Endodermal cell (in vitro differentiated cells): ENCODE results near the gene BCAS2. TPM values are rescaled to one million over a fixed set of nuclear protein-coding genes. Genes with fewer than 3 reads are reported as not detected.

ENCODE experiments used
- DNase-seq: peaks from one replicate; pipeline ENCODE4 v3.0.0-alpha.2; 2017
- H3K27ac ChIP-seq: 2 replicates; pipeline ENCODE4 v1.5.1; 2013; ENCODE audit warnings: mild to moderate bottlenecking, low read depth, low read length, moderate library complexity
- H3K27me3 ChIP-seq: 2 replicates; pipeline ENCODE4 v1.6.1; 2013; ENCODE audit warnings: mild to moderate bottlenecking, low read length, moderate library complexity; ENCODE audit not compliant: insufficient read depth, control insufficient read depth, poor library complexity, severe bottlenecking
- H3K36me3 ChIP-seq: 2 replicates; pipeline ENCODE4 v1.7.0; 2013; ENCODE audit warnings: mild to moderate bottlenecking, low read length, moderate library complexity; ENCODE audit not compliant: control insufficient read depth, insufficient read depth
- H3K4me1 ChIP-seq: one replicate; pipeline ENCODE4 v1.7.0; 2013; ENCODE audit warnings: low read length; ENCODE audit not compliant: control insufficient read depth, insufficient read depth
- H3K4me3 ChIP-seq: 2 replicates; pipeline ENCODE4 v1.5.1; 2013; ENCODE audit warnings: mild to moderate bottlenecking, low read length, moderate library complexity
- H3K9ac ChIP-seq: 2 replicates; pipeline ENCODE4 v1.6.1; 2013; ENCODE audit warnings: mild to moderate bottlenecking, low read length, moderate library complexity; ENCODE audit not compliant: poor library complexity, severe bottlenecking; ENCODE audit errors: extremely low read depth
- H3K9me3 ChIP-seq: 2 replicates; pipeline ENCODE4 v1.6.1; 2013; ENCODE audit warnings: mild to moderate bottlenecking, low read length, moderate library complexity; ENCODE audit not compliant: control insufficient read depth
- H3K27ac Mint-ChIP-seq: 2 replicates; pipeline ENCODE4 v1.8.0; 2020; ENCODE audit warnings: mixed read lengths
- H3K27me3 Mint-ChIP-seq: 2 replicates; pipeline ENCODE4 v1.8.0; 2021; ENCODE audit warnings: mild to moderate bottlenecking, mixed read lengths; ENCODE audit not compliant: insufficient read depth
- H3K36me3 Mint-ChIP-seq: 2 replicates; pipeline ENCODE4 v1.8.0; 2020; ENCODE audit warnings: low read depth, mixed read lengths
- H3K4me1 Mint-ChIP-seq: 2 replicates; pipeline ENCODE4 v1.8.0; 2020; ENCODE audit warnings: mixed read lengths
- H3K4me3 Mint-ChIP-seq: 2 replicates; pipeline ENCODE4 v1.8.0; 2020; ENCODE audit warnings: mild to moderate bottlenecking, moderate library complexity, mixed read lengths
- H3K9me3 Mint-ChIP-seq: 2 replicates; pipeline ENCODE4 v1.8.0; 2020; ENCODE audit warnings: mild to moderate bottlenecking, mixed read lengths
- CTCF ChIP-seq: fragments of 200-600 bp; sonication (generic); conservative IDR thresholded peaks from 2 replicates; pipeline ENCODE4 v1.5.0; 2021; ENCODE audit warnings: antibody characterized with exemption, mild to moderate bottlenecking
- WGBS, 2 experiments: methylation state at CpG; one replicate each; pipeline versions ENCODE4 v1.1.5 to v1.1.7; 2013; ENCODE audit warnings: missing lambda C conversion rate in 2 of 2, mixed read lengths in 1 of 2; ENCODE audit not compliant: insufficient coverage in 1 of 2, insufficient read length in 1 of 2; 5-methylcytosine and 5-hydroxymethylcytosine counted together
- total RNA-seq, 2 donors: library from RNA; stranded (reverse); fragmentation: NEBNext Ultra II Directional in 1 of 2; extraction: Animal tissue kit (Norgen Biotek cat#: 25700) in 1 of 2; gene quantifications; 2 replicates in 1 of 2; 3 replicates in 1 of 2; pipeline ENCODE4 v1.2.1, GENCODE V29; 2021

The BCAS2 gene
- total RNA-seq, 2 donors from 2014 or later, result 56.8 to 56.9 TPM

GRCh38 chr1:114586513-114587047, 5.2 kb upstream of the BCAS2 start:
- no peak for TF ChIP-seq CTCF

GRCh38 chr1:114585231-114585630, 3.8 kb upstream of the BCAS2 start:
- Histone ChIP-seq H3K4me1 (no peaks in the 10 kb centered on the region), H3K36me3 (peaks cover 35% of the 10 kb centered on the region), H3K4me3 (no peak overlapping the region), H3K9ac (no peak overlapping the region), H3K27me3 (no peaks in the 10 kb centered on the region), H3K27ac (no peak overlapping the region), H3K9me3 (no peaks in the 10 kb centered on the region)
- no peak for TF ChIP-seq CTCF
- DNase-seq, result no peak
- Mint-ChIP-seq H3K9me3 (no peaks in the 10 kb centered on the region), H3K27me3 (no peaks in the 10 kb centered on the region), H3K27ac (no peak overlapping the region), H3K4me3 (no peak overlapping the region), H3K4me1 (peaks cover 1% of the 10 kb centered on the region), H3K36me3 (peaks cover 34% of the 10 kb centered on the region)
- WGBS, 2 experiments, result 80 to 83% methylated on average over 1 of the region's 1 CpG

More at GRCh38 chr1:114586513-114587047, 5.2 kb upstream of the BCAS2 start:
- Histone ChIP-seq H3K27ac (no peak overlapping the region), H3K9ac (no peak overlapping the region), H3K4me3 (no peak overlapping the region), H3K4me1 (no peaks in the 10 kb centered on the region), H3K27me3 (no peaks in the 10 kb centered on the region), H3K9me3 (no peaks in the 10 kb centered on the region), H3K36me3 (peaks cover 41% of the 10 kb centered on the region)
- Mint-ChIP-seq H3K4me3 (no peak overlapping the region), H3K4me1 (no peaks in the 10 kb centered on the region), H3K9me3 (no peaks in the 10 kb centered on the region), H3K27me3 (no peaks in the 10 kb centered on the region), H3K36me3 (peaks cover 38% of the 10 kb centered on the region), H3K27ac (no peak overlapping the region)
- WGBS, 2 experiments, result 89 to 94% methylated on average over 5 of the region's 5 CpGs
- DNase-seq, result no peak

GRCh38 chr1:114574365-114574764, 7.0 kb downstream of the BCAS2 start:
- peaks cover 70% of the 10 kb centered on the region for H3K36me3 Mint-ChIP-seq
- H3K4me3 Mint-ChIP-seq, result no peak overlapping the region

More at GRCh38 chr1:114574365-114574764, 7.0 kb downstream of the BCAS2 start:
- 96 to 100% methylated on average over 1 to 2 of the region's 2 CpGs for WGBS, 2 experiments
- no peaks in the 10 kb centered on the region for H3K27me3 Mint-ChIP-seq
- H3K9ac ChIP-seq, result no peak overlapping the region
- no peaks in the 10 kb centered on the region for H3K4me1 Mint-ChIP-seq
- H3K36me3 ChIP-seq, result peaks cover 69% of the 10 kb centered on the region
- H3K4me3 ChIP-seq, result no peak overlapping the region
- H3K27ac Mint-ChIP-seq, result no peak overlapping the region
- H3K4me1 ChIP-seq, result no peaks in the 10 kb centered on the region
- no peaks in the 10 kb centered on the region for H3K27me3 ChIP-seq
- no peak overlapping the region for H3K27ac ChIP-seq
- DNase-seq, result no peak
- no peaks in the 10 kb centered on the region for H3K9me3 Mint-ChIP-seq
- TF ChIP-seq CTCF, result no peak
- no peaks in the 10 kb centered on the region for H3K9me3 ChIP-seq
